ENCODE data around the gene ROCK2.
"Not testable (repeated sequence)": the region's sequence is repeated elsewhere in the genome, so short reads cannot be mapped to it uniquely, and the experiment has no call there.

Gene ROCK2

DNA sequence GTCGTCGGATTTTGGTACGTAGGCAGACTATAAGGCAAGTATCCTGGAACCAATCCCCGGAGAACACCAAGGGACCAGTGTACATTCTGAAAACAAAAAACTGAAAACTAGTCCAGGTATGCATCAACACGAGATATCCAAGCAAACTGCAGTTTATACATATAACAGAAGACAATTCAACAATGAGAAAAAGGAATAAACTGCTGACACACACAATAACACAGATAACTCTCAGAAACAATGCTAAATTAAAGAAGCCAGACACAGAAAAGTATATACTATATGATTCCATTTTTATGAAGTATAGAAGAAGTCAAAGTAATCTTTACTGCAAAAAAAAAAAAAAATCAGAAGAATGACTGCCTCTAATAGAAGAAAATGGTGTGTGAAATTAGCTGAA lies 5.9 kb downstream of the ROCK2 start:
- no peak for FAIRE-seq

DNA sequence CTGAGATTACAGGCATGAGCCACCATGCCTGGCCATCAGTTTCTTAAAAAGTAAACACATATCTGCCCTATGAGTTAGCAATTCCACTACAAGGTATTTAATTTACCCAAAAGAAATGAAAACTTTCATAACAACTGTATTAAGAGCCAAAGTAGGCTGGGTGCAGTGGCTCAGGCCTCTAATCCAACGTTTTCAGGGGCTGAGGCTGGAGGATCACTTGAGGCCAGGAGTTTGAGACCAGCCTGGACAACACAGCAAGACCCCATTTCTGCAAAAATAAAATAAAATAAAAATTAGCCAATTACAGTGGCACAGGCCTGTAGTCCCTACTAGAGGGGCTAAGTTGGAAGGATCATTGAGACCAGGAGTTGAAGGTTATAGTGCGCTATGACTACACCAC lies 6.5 kb downstream of the ROCK2 start:
- no peak for FAIRE-seq

DNA sequence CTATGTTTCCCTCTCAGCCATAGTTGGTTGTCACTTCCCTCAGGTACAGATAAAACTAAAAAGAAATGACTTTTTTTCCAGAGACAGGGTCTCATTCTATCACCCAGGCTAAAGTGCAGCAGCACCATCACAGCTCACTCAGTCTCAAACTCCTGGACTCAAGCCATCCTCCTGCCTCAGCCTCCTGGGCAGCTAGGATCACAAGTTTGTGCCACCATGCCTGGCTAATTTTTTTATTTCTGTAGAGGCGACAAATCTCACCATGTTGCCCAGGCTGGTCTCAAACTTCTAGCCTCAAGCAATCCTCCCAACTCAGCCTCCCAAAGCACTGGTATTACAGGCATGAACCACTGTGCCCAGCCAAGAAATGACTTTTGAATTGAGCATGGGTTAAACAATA lies 8.2 kb downstream of the ROCK2 start:
- FAIRE-seq: no peak

DNA sequence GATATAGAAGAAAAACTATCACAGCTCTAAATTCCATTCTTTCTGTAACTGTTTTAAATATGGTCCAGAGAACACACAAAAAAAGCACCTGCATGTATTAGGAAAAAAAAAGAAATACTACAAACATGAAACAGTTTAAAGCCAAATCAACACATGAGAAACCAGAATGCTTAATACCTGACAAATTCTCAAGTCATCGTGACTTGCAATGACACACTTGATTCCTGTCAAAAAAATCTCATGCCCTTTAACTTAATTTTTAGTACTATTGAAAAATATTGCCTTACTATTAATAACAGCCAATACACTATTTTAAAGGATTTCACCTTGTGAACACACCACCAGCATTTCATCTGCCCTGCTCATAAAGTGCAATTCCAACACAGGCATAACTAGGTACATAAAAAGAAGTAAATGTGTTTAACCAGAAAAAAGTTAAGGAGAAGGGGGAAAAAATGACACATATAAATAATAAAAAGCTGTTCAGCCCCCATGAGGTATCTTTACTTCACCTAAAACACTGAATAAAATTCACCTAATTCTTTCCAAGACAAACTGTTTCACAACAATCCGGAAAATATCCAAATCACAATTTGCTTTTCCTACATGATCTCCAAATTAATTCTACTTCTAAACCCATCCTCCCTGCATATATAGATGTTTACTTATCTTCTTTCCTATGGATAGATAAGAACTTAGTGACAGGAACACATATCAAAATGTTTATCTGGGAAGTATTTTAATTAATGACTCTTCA lies 10.8 kb downstream of the ROCK2 start:
- FAIRE-seq: no peak

DNA sequence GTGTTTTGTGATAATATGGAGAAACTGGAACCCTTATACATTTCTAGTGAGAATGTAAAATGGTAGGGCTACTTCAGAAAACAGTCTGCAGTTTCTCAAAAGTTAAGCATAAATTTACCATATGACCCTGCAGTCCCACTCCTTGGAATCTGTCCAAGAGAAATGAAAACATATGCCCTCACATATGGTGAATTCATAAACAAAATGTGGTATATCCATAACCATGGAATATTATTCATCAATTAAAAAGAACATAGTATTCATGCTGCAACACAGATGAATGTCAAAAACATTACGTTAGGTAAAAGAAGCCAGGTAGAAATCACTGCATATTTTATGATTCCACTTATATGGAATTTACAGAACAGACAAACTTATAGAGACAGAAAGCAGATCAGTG lies 11.8 kb downstream of the ROCK2 start:
- FAIRE-seq: no peak

DNA sequence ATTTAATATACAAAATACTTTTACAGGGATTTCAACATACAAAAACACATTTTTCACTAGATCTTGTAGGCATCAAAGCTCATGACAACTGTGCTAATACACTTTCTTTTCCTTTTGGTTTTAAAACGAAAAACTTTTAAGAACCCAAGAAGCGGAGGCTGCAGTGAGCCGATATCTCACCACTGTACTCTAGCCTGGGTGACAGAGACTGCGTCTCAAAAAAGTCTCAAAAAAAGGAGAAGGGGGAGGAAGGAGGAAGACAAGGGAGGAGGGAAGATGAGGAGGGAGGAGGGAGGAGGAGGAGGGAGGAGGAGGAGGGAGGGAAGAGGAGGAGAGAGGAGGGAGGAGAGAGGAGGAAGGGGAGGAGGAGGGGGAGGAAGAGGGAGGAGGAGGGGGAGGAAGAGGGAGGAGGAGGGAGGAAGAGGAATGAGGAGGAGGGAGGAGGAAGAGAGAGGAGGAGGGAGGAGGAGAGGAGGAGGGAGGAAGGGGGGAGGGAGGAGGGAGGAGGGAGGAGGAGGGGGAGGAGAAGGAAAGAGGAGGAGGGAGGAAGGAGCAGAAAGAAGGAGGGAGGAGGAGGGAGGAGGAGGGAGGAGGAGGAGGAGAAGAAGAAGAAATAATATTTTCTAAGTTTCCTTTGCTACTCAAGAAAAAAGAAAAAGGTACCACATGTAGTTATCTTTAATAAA lies 13.8 kb downstream of the ROCK2 start:
- no peak for FAIRE-seq

DNA sequence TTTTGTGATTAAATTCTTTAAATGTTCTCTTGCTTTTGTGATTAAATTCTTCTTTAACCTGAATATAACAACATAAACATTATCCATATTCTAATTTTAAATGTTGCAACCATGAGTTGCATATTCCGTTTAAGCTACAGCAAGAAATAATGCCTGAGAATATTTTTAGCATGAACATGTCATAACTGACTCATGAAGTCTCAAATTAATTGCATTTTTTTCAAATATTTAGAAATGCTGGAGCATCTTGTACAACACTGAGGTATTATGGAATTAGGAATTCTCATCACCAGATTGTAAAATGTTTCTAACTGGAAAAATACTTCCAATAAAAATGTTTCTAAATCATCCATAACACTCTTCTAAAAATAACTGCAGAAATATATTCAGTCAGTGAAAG lies 14.7 kb downstream of the ROCK2 start:
- FAIRE-seq: no peak

DNA sequence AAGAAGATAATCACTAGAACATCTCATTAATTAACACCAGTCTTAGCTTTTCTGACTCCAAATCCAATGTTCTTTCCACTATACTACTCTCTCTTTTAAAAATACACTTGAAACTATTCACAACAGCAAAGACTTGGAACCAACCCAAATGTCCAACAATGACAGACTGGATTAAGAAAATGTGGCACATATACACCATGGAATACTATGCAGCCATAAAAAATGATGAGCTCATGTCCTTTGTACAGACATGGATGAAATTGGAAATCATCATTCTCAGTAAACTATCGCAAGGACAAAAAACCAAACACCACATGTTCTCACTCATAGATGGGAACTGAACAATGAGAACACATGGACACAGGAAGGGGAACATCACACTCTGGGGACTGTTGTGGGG lies 15.9 kb downstream of the ROCK2 start:
- not testable (repeated sequence) for FAIRE-seq

DNA sequence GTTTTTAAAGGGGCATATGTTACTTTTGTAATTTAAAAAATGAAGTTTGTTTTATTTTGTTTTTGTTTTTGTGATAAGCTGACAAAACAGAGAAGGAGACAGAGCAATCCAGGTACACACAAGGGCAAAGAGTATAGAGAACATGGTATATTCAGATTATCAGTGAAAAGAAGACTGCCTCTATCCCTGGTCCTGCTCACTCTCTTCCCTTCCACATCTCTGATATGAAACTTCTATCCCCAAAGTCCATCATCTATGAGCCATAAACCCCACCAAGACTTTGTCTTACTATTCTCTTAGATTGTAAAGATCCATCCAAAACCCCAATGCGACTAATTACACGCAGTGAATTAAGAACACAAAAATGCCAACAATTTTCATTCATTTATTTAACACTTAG lies 16.6 kb downstream of the ROCK2 start:
- FAIRE-seq: no peak

DNA sequence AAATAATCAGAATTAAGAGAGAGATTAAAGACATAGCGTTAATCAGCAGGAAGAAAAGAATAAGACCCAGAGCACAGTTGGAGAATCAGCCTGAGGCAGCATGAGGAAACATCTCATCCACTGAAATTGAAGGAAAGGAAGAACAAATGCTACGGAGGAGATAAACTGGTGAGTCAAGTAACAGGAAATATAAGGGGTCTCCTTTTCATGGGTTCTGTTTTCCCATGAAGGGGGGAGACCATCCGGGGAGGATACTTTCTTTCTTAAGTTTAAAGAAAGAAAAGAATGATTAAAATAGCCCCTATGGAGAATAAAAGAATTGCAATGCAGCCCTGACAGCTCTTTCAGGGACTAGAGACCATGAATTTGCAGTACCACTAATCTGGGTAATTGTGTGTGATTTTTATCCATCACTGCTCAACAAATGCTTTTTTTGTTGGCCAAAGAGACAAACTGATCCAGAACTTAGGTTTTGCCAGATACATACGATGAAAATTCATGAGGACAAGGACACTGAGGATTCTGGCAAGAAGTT lies 17.7 kb downstream of the ROCK2 start:
- no peak for FAIRE-seq

DNA sequence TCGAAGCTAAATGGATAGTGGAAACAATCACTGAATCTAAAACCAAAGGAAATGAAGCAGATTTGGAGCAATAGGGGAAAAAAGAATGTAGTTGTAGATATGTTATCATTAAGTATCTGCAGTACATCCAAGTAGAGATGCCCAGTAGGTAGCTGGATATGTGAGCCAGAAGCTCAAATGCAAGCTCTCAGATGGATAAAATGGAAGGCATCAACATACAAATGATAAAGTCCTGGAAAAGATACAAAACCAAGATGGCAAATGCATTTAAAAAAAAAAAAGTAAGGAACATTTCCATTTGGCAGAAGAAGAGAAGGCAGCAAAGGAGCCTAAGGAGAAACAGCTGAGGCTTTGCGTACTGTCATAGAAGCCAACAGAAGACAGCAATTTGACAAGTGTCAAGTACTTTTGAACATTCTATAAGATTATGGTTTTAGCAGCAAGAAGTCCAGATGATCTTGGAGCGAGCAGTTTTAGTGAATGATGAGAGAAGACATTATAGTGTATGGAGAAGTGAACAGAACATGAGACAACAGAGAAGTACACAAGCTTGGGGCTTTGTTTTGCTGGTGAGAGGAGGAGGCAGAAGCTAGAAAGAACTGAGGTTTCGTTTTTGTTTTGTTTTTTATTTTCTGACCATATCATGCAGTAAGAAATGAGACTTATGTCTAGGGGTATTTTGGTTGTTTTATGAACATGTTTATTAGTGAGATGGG lies 18.3 kb downstream of the ROCK2 start:
- FAIRE-seq: no peak

DNA sequence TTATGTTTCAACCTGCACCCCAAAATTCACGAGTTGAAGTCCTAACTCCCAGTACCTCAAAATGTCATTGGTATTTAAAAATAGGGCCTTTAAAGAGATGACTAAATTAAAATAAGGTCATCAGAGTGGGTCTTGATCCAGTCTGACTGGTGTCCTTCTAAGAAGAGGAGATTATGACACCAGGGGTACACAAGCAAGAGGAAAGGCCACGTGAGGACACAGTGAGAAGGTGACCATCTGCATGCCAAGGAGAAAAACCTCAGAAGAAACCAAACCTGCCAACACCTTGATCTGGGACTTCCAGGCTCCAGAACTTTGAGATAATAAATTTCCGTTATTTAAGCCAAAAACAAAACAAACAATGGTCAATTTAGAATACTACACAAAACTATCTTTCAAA lies 22.6 kb downstream of the ROCK2 start:
- FAIRE-seq: no peak

DNA sequence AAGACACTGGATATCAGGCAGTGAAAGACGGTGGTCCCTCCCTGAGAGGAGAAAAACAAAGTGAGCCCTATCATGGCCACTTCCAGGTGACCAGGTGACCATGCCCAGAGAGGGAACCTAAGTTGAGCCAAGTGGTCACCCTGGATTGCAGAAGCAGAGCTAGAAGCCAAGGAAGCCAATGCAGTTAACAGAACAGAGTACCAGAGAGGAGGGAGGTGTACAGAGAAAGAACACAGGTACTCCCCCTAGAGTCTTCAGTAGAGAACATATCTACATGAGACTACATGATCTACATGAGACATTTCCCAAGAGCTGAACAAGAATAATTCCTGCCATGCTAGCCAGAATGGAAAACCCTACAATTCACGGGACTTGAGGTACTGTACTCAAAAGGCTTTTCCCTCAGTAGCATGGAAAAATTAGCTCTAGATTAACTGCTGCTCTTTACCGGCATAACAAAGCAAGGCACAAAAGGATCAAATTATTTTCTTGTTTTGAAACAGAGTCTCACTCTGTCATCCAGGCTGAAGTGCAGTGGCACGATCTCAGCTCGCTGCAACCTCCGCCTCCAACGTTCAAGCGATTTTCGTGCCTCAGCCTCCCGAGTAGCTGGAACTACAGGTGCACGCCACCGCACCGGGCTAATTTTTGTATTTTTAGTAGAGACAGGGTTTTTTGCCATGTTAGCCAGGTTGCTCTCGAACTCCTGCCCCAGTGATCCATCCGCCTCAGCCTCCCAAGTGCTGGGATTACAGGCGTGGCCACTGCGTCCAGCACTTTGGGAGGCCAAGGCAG lies 23.5 kb downstream of the ROCK2 start:
- no peak for FAIRE-seq

DNA sequence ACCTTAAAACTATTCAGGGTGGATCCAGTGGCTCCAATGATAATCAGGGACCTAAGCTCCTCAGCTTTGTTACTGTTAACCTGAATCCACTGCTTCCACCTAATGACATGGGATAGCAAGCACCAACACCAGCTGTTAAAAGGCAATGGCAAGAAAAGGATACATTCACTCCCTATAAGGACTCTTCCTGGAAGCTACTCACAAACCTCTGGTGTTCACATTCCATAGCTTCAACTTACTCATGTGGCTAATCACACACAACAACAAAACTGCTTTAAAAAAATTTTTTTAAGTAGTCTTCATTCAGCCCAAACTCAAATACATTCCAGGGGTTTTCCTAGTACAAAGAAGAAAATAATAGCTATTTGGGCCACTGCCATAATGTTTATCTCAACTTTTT lies 24.5 kb downstream of the ROCK2 start:
- no peak for FAIRE-seq

DNA sequence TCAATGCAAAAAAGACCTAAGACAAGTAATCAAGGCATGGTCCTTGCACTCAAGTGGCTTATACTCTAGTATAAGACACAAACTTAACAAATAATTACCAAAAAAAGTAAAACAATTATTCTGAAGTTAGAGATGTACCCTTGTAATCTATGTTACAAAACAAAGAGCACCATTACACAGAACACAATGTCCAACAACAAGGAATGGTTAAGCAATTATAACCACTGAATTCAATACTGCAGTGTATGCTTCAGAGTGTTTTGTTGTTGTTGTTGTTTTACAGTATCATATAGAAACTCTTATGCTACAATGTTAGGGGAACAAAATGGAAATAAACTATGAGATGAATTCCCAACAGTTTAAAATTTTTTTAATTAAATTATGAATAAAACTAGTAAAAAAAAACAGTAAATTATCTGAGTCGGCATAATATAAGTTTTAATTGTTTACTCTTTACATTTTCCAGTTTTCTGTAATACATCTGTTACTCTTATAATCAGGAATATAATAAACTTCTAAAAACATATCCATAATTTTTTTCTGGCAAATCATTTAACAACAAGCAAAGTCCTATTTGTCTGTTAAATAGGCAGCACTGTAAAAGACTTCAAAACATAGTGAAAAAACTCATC lies 29.2 kb downstream of the ROCK2 start:
- peak; percentile 63 for FAIRE-seq

DNA sequence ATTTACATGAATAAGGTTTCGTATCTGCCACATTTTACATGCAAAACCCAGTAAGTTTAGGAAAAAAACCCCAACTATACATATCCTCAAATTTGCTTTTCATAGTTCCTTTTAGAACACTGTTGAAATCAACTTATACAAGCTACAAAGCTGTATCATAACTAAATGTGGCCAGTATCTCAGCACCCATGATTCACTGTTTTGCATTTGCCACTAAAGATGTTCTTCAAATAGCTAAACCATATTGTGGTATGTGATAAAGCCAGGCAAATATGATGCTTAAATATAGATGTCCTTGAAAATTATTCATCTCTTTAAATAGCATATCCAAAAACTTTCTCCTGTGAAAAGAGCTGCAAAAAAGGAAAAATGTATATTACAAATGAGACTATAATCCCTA lies 29.9 kb downstream of the ROCK2 start:
- FAIRE-seq: no peak

DNA sequence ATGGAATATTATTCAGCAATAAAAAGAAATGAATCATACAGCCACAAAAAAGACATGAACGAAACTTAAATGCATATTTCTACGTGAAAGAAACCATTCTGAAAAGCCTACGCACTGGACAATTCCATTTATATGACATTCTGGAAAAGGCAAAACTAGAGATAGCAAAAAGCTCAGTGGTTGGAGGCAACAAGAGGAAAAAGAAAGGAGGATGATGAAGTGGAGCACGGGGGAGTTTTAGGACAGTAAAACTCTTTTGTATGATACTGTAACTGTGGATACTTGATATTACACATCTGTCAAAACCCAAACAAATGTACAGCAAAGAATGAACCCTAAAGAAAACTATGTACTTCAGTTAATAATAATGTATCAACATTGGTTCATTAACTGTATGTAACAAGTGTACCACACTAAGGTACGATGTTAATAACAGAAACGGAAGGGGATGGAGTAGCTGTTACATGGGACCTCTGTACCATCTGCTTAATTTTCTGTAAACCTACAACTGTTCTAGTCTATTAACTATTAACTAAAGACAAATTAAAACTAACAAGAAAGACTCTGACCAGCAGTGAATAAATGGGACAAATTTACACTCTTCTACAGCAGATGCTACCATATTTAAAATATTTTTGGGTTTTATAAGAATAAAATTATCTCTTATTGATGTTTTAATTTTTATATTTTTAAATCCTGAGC lies 31.5 kb downstream of the ROCK2 start:
- FAIRE-seq: no peak

DNA sequence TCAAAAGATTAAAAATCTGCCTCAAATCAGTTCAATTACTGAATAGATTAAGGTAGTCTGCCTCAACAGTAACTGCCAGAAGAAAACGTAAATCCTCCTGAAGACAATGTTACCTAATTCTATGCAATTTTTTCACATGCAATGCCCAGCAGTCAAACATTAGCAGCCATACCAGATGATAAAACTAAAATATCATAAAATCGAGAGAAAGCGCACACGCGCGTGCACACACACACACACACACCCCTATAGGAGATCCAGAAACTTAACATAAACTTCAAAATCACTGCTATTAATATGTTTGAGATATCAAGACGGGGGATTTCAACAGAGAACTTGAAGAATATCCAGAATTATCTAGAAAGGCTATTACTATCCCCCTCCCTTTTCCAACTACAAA lies 32.9 kb downstream of the ROCK2 start:
- no peak for FAIRE-seq

DNA sequence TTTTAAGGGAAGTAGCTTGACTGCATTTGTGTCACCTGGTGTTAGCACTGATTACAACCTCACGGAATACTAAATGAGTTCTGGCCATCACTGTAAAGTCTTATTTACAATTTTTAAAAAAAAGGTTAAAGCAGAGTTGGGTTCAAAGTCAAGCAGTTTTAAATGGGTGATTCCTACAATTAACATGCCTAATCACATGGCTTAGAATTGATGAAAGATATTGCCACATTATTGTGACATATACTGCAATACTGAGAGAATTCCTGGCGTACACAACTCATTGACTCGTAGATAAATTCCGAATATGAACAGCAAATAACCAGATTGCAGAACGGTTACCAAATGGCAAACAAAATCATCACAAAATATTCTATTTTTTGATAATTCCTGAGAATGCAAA lies 34.2 kb downstream of the ROCK2 start:
- FAIRE-seq: no peak

DNA sequence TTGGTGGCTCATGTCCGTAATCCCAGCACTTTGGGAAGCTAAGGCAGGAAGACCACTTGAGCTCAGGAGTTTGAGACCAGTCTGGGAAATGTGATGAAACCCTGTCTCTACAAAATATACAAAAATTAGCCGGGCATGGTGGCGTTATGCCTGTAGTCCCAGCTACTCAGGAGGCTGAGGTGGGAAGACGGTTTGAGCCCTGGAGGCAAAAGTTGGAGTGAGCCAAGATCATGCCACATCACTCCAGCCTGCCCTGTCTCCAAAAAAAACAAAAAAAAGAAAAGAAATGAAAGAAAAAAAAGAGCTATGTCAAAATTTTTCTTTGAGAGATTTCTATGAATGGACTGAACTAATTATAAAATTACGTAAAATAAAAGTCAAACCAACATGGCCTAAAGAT lies 34.7 kb downstream of the ROCK2 start:
- no peak for FAIRE-seq

DNA sequence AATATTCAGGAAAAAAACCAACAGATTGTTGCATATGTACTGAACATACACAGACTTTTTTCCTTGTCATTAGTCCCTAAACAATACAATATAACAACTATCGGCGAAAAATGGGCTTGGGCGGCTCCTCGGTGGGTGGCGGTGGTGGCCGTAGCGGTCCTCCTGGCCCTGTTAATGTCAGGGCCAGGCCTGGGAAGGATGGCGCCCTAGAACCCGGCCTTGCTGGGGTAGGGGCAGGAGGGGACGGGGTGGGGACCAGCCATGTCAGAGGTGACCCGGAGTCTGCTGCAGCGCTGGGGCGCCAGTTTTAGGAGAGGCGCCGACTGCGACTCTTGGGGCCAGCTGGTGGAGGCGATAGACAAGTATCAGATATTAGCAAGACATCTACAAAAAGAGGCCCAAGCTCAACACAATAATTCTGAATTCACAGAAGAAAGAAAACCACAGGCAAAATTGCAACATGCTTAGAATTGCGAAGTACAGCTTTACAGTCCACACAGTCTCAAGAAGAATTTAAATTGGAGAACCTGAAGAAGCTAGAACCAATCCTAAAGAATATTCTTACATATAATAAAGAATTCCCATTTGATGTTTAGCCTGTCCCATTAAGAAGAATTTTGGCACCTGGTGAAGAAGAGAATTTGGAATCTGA lies 36.5 kb downstream of the ROCK2 start:
- no peak for FAIRE-seq

Measured in TTC549 (cell line).